SJSA1 (cell line): ENCODE measurements around the gene ASB8. TPM values are rescaled to one million over a fixed set of nuclear protein-coding genes. Genes with fewer than 3 reads are reported as not detected.
"Not testable (repeated sequence)": the region's sequence is repeated elsewhere in the genome, so short reads cannot be mapped to it uniquely, and the experiment has no call there.

Experiments used
- DNase-seq, 2 experiments: peaks; one replicate each; pipeline ENCODE4 v3.0.0-alpha.2; 2015 to 2020; ENCODE audit warnings: low spot score in 2 of 2, low read depth in 1 of 2
- H3K27ac ChIP-seq: fragments of 250-450 bp; sonication (Bioruptor Pico); 2 replicates; pipeline ENCODE4 v1.5.1; 2020; ENCODE audit warnings: mild to moderate bottlenecking, moderate library complexity
- H3K27me3 ChIP-seq: fragments of 250-450 bp; sonication (Bioruptor Pico); replicated peaks from 2 replicates; pipeline ENCODE4 v1.5.1; 2020; ENCODE audit warnings: mild to moderate bottlenecking, moderate library complexity
- H3K36me3 ChIP-seq: fragments of 250-450 bp; sonication (Bioruptor Pico); 2 replicates; pipeline ENCODE4 v1.5.1; 2020; ENCODE audit warnings: mild to moderate bottlenecking
- H3K4me1 ChIP-seq: fragments of 250-450 bp; sonication (Bioruptor Pico); replicated peaks from 2 replicates; pipeline ENCODE4 v1.6.1; 2021; ENCODE audit warnings: mild to moderate bottlenecking
- H3K4me3 ChIP-seq: fragments of 250-450 bp; sonication (Bioruptor Pico); 2 replicates; pipeline ENCODE4 v1.5.1; 2020; ENCODE audit warnings: mild to moderate bottlenecking
- H3K9me3 ChIP-seq: fragments of 250-450 bp; sonication (Bioruptor Pico); replicated peaks from 2 replicates; pipeline ENCODE4 v1.5.1; 2020; ENCODE audit warnings: mild to moderate bottlenecking
- total RNA-seq: library from RNA; depleted of rRNA; stranded (reverse); fragments of >200 nt; shearing (Covaris generic); gene quantifications from 2 replicates; pipeline ENCODE4 v1.2.3, GENCODE V29; 2014

Gene ASB8
- total RNA-seq, 1 experiment from 2014 or later, result 314 TPM

- Histone ChIP-seq H3K27me3 (no peaks in the 10 kb centered on the region), H3K4me3 (no peak overlapping the region), H3K9me3 (no peaks in the 10 kb centered on the region; the same call in 1 of the 2 replicates), H3K36me3 (peaks cover 99% of the 10 kb centered on the region), H3K4me1 (no peaks in the 10 kb centered on the region), H3K27ac (no peak overlapping the region)
- peak in 1 of 2 experiments; percentile 83 for DNase-seq
Observed at GRCh38 chr12:48143898-48144297, 13.4 kb downstream of the ASB8 start.

- H3K27me3 ChIP-seq, result no peaks in the 10 kb centered on the region
- H3K4me1 ChIP-seq, result no peaks in the 10 kb centered on the region
- H3K4me3 ChIP-seq, result no peak overlapping the region
- H3K36me3 ChIP-seq, result peaks cover 100% of the 10 kb centered on the region
- no peaks in the 10 kb centered on the region; the same call in 1 of the 2 replicates for H3K9me3 ChIP-seq
- no peak overlapping the region for H3K27ac ChIP-seq
- DNase-seq, result peak in 1 of 2 experiments; percentile 86
Observed at GRCh38 chr12:48142818-48143674, 14.3 kb downstream of the ASB8 start.

- H3K4me3 ChIP-seq, result no peak overlapping the region
- no peak overlapping the region for H3K27ac ChIP-seq
- DNase-seq, result peak in 1 of 2 experiments; percentile 87
- no peaks in the 10 kb centered on the region for H3K9me3 ChIP-seq
- H3K4me1 ChIP-seq, result no peaks in the 10 kb centered on the region
- H3K36me3 ChIP-seq, result peaks cover 96% of the 10 kb centered on the region
- no peaks in the 10 kb centered on the region for H3K27me3 ChIP-seq
Observed at GRCh38 chr12:48135027-48135426, 22.3 kb downstream of the ASB8 start.

- Histone ChIP-seq H3K27ac (no peak overlapping the region), H3K36me3 (peaks cover 95% of the 10 kb centered on the region), H3K4me3 (no peak overlapping the region), H3K4me1 (no peaks in the 10 kb centered on the region), H3K27me3 (no peaks in the 10 kb centered on the region), H3K9me3 (0 out of 2 replicates have a peak, but pooled peaks cover 2% of the 10 kb centered on the region)
- peak in 1 of 2 experiments; percentile 87 for DNase-seq
Observed at GRCh38 chr12:48132826-48133225, 24.5 kb downstream of the ASB8 start.

GRCh38 chr12:48131517-48131916 lies 25.8 kb downstream of the ASB8 start:
- peak in 1 of 2 experiments; percentile 79 for DNase-seq
- Histone ChIP-seq H3K9me3 (0 out of 2 replicates have a peak, but pooled peaks cover 2% of the 10 kb centered on the region), H3K27ac (no peak overlapping the region), H3K4me3 (no peak overlapping the region), H3K27me3 (no peaks in the 10 kb centered on the region), H3K4me1 (no peaks in the 10 kb centered on the region), H3K36me3 (peaks cover 96% of the 10 kb centered on the region)

GRCh38 chr12:48129376-48129775 lies 27.9 kb downstream of the ASB8 start:
- Histone ChIP-seq H3K27me3 (no peaks in the 10 kb centered on the region), H3K4me3 (no peak overlapping the region), H3K36me3 (peaks cover 99% of the 10 kb centered on the region), H3K9me3 (0 out of 2 replicates have a peak, but pooled peaks cover 2% of the 10 kb centered on the region), H3K27ac (no peak overlapping the region), H3K4me1 (no peaks in the 10 kb centered on the region)
- DNase-seq, result peak in 1 of 2 experiments; percentile 66

GRCh38 chr12:48128800-48129199 lies 28.5 kb downstream of the ASB8 start:
- Histone ChIP-seq H3K4me1 (no peaks in the 10 kb centered on the region), H3K9me3 (0 out of 2 replicates have a peak, but pooled peaks cover 2% of the 10 kb centered on the region), H3K4me3 (no peak overlapping the region), H3K27me3 (no peaks in the 10 kb centered on the region), H3K36me3 (peaks cover 99% of the 10 kb centered on the region), H3K27ac (no peak overlapping the region)
- DNase-seq, result peak in 1 of 2 experiments; percentile 61

GRCh38 chr12:48126953-48127630 lies 30.2 kb downstream of the ASB8 start:
- H3K4me1 ChIP-seq, result no peaks in the 10 kb centered on the region
- H3K36me3 ChIP-seq, result peaks cover 99% of the 10 kb centered on the region
- DNase-seq, result peak in 1 of 2 experiments; percentile 75
- no peak overlapping the region for H3K27ac ChIP-seq
- 0 out of 2 replicates have a peak, but pooled peaks cover 2% of the 10 kb centered on the region for H3K9me3 ChIP-seq
- H3K4me3 ChIP-seq, result no peak overlapping the region
- no peaks in the 10 kb centered on the region for H3K27me3 ChIP-seq

- Histone ChIP-seq H3K27me3 (no peaks in the 10 kb centered on the region), H3K27ac (no peak overlapping the region), H3K9me3 (0 out of 2 replicates have a peak, but pooled peaks cover 2% of the 10 kb centered on the region), H3K4me3 (no peak overlapping the region), H3K36me3 (peaks cover 99% of the 10 kb centered on the region), H3K4me1 (no peaks in the 10 kb centered on the region)
- peak in 1 of 2 experiments; percentile 72 for DNase-seq
Observed at GRCh38 chr12:48125985-48126384, 31.3 kb downstream of the ASB8 start.

GRCh38 chr12:48125542-48125941 lies 31.8 kb downstream of the ASB8 start:
- H3K9me3 ChIP-seq, H3K4me1 ChIP-seq, H3K27me3 ChIP-seq, H3K4me3 ChIP-seq, H3K27ac ChIP-seq: not testable (repeated sequence)
- DNase-seq, result peak in 1 of 2 experiments; percentile 57
- H3K36me3 ChIP-seq, result peaks cover 97% of the 10 kb centered on the region

- Histone ChIP-seq H3K9me3 (no peaks in the 10 kb centered on the region), H3K36me3 (peaks cover 78% of the 10 kb centered on the region), H3K27me3 (no peaks in the 10 kb centered on the region; the same call in 1 of the 2 replicates), H3K27ac (no peak overlapping the region), H3K4me1 (peaks cover 19% of the 10 kb centered on the region), H3K4me3 (no peak overlapping the region)
- peak in 1 of 2 experiments; percentile 63 for DNase-seq
Observed at GRCh38 chr12:48123169-48123568, 34.1 kb downstream of the ASB8 start.

- H3K27ac ChIP-seq, result no peak overlapping the region
- H3K36me3 ChIP-seq, result peaks cover 69% of the 10 kb centered on the region
- DNase-seq, result peak in 1 of 2 experiments; percentile 76
- H3K27me3 ChIP-seq, result peaks cover 3% of the 10 kb centered on the region
- no peaks in the 10 kb centered on the region for H3K9me3 ChIP-seq
- H3K4me1 ChIP-seq, result peaks cover 20% of the 10 kb centered on the region
- H3K4me3 ChIP-seq, result no peak overlapping the region
Observed at GRCh38 chr12:48122065-48122834, 35.1 kb downstream of the ASB8 start.

- Histone ChIP-seq H3K27ac (no peak overlapping the region), H3K36me3 (peaks cover 62% of the 10 kb centered on the region)
- DNase-seq, result peak in 1 of 2 experiments; percentile 59
Observed at GRCh38 chr12:48121522-48121921, 35.8 kb downstream of the ASB8 start.

More at GRCh38 chr12:48121522-48121921, 35.8 kb downstream of the ASB8 start:
- H3K9me3 ChIP-seq, result no peaks in the 10 kb centered on the region
- peaks cover 20% of the 10 kb centered on the region for H3K4me1 ChIP-seq
- peaks cover 9% of the 10 kb centered on the region for H3K27me3 ChIP-seq
- no peak overlapping the region for H3K4me3 ChIP-seq
